D721Med (cell line): ENCODE measurements around the gene CHSY3.

Experiments
- DNase-seq: peaks from one replicate; pipeline ENCODE4 v3.0.0; 2011; ENCODE audit warnings: low spot score; ENCODE audit not compliant: insufficient read length
- FAIRE-seq: peaks from 2 replicates; lab custom pipeline; 2011; peaks lifted over from hg19 to GRCh38; lab: Jason Lieb, UNC
- CTCF ChIP-seq: IDR thresholded peaks from 2 replicates; pipeline ENCODE4 v1.5.1; 2012; ENCODE audit warnings: mild to moderate bottlenecking, control low read depth; ENCODE audit not compliant: insufficient read depth; ENCODE audit errors: missing control alignments

CHSY3 gene

GRCh38 chr5:130135506-130135905 lies 231.2 kb downstream of the CHSY3 start:
- FAIRE-seq (no peak), DNase-seq (no peak)
- TF ChIP-seq CTCF = no peak

GRCh38 chr5:130136300-130136699 lies 232.0 kb downstream of the CHSY3 start:
- DNase-seq = no peak
- FAIRE-seq = no peak

GRCh38 chr5:130137681-130138080 lies 233.4 kb downstream of the CHSY3 start:
- FAIRE-seq (no peak), DNase-seq (no peak)
- TF ChIP-seq CTCF = no peak

More at GRCh38 chr5:130136300-130136699, 232.0 kb downstream of the CHSY3 start:
- TF ChIP-seq CTCF = no peak

GRCh38 chr5:130138406-130139045 lies 234.3 kb downstream of the CHSY3 start:
- no peak for TF ChIP-seq CTCF
- FAIRE-seq (no peak), DNase-seq (no peak)

GRCh38 chr5:130141659-130142320 lies 237.5 kb downstream of the CHSY3 start:
- DNase-seq (no peak), FAIRE-seq (no peak)
- TF ChIP-seq CTCF = peak; percentile 77

GRCh38 chr5:130151239-130151638 lies 247.0 kb downstream of the CHSY3 start:
- DNase-seq = no peak
- TF ChIP-seq CTCF = no peak
- no peak for FAIRE-seq

- no peak for DNase-seq
- no peak for TF ChIP-seq CTCF
- peak; percentile 98 for FAIRE-seq
Observed at GRCh38 chr5:130155345-130156011, 251.2 kb downstream of the CHSY3 start.
